ENCODE results near the gene ST6GAL2.

GRCh38 chr2:106797494-106797893, 88.5 kb downstream of the ST6GAL2 start:
- TF ChIP-seq CTCF (conservative IDR thresholded peaks at IDR 0.05; ENCODE audit: low read depth, low read length) (no peak), EZH2 (IDR thresholded peaks at IDR 0.05; ENCODE audit: low read length, unreplicated experiment) (no peak), EZH2phosphoT487 (IDR thresholded peaks at IDR 0.05; ENCODE audit: borderline replicate concordance, low read length) (no peak)

Measured in PC-3 (cell line).